Astrocyte of the cerebellum (primary cell): Measurements from ENCODE around the gene CNOT11.
"Not testable (repeated sequence)": the region's sequence is repeated elsewhere in the genome, so short reads cannot be mapped to it uniquely, and the experiment has no call there.

Experiments
- DNase-seq: peaks from one replicate; pipeline ENCODE4 v3.0.0-alpha.2; 2011; ENCODE audit warnings: low read depth
- H3K4me3 ChIP-seq: 2 replicates; pipeline ENCODE4 v1.5.1; 2011; ENCODE audit warnings: mild to moderate bottlenecking, low read depth, low read length, moderate library complexity
- in situ Hi-C: cut with HindIII; loops from 2 replicates; pipeline ENCODE4 v1.10.0; 2017; ENCODE audit warnings: low sequenced_read_pairs
- TF ChIP-seq, protein P1 (sequence below): IDR thresholded peaks from 2 replicates; pipeline ENCODE4 v1.5.1; 2012; ENCODE audit warnings: low read length, low read depth, moderate library complexity, mild to moderate bottlenecking; ENCODE audit errors: missing control alignments

Gene CNOT11

DNA sequence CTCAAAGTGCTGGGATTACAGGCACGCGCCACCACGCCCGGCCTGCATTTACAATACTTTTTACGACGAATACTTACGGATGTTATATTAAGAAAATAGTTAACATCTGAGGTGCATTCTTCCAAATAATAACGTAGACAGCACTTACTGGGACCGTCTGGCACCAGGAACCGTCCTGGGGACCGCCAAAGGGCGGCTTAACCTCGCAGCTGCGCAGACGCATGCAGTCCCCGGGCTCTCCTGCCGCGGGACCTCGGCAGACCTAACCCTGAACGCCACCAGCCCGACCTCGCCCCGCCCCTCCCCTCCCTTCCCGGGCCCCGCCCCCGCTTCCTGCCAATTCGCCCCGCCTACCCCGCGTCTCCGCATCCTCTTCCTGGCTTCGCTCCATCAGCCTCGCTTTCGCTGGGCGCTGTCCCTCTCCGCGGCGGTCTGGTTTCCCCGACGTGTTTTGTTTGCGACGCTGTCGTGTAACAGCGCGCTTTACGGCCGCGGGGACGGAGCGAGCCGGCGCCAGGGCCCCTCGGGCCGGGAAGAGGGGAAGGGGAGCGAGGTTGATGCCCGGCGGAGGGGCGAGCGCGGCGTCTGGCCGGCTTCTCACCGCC lies at the start of gene CNOT11:
CNOT11 (plus strand) TSS at position 479 of the 605 bp plus-strand sequence; CDS start at position 558, 79 bp downstream.
- in situ Hi-C loops = no loop called here
- TF ChIP-seq, protein P1, sequence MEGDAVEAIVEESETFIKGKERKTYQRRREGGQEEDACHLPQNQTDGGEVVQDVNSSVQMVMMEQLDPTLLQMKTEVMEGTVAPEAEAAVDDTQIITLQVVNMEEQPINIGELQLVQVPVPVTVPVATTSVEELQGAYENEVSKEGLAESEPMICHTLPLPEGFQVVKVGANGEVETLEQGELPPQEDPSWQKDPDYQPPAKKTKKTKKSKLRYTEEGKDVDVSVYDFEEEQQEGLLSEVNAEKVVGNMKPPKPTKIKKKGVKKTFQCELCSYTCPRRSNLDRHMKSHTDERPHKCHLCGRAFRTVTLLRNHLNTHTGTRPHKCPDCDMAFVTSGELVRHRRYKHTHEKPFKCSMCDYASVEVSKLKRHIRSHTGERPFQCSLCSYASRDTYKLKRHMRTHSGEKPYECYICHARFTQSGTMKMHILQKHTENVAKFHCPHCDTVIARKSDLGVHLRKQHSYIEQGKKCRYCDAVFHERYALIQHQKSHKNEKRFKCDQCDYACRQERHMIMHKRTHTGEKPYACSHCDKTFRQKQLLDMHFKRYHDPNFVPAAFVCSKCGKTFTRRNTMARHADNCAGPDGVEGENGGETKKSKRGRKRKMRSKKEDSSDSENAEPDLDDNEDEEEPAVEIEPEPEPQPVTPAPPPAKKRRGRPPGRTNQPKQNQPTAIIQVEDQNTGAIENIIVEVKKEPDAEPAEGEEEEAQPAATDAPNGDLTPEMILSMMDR = no peak
- peak within 1 kb of the TSS; percentile 95 for H3K4me3 ChIP-seq
- DNase-seq = peak; percentile 94

DNA sequence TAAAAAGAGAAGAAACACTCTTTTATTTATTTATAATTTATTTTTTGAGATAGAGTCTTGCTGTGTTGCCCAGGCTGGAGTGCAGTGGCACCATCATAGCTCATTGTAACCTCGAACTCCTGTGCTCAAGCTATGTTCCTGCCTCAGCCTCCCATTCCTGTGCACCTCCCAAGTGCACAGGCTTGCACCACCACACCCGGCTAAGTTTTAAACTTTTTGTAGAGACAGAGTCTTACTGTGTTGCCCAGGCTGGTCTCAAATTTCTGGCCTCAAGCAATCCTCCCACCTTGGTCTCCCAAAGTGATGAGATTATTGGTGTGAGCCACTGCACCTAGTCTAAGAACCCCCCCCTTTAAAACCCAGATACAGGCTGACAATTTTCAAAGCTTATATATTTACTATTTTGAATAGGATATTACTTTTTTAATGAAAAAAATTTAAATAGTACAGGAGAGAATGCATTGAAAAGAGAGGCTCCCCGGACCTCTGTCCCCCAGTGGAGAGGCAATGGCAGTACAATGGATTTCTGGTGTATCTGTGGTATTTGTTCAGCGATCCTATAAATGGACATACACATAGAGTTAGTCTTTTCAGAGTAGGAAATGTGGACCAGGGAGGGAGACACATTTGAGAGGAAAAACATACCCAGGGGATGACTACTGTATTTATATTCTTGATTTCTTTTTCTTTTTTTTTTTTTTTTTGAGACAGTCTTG lies 48.1 kb upstream of the CNOT11 start:
- TF ChIP-seq, protein P1 = peak; percentile 46
- in situ Hi-C loops = loop anchor here (5.0 kb wide), 1 partner anchor 192 kb away; no protein-coding TSS in a partner anchor
- no peak for DNase-seq
- H3K4me3 ChIP-seq = no peak overlapping the region

DNA sequence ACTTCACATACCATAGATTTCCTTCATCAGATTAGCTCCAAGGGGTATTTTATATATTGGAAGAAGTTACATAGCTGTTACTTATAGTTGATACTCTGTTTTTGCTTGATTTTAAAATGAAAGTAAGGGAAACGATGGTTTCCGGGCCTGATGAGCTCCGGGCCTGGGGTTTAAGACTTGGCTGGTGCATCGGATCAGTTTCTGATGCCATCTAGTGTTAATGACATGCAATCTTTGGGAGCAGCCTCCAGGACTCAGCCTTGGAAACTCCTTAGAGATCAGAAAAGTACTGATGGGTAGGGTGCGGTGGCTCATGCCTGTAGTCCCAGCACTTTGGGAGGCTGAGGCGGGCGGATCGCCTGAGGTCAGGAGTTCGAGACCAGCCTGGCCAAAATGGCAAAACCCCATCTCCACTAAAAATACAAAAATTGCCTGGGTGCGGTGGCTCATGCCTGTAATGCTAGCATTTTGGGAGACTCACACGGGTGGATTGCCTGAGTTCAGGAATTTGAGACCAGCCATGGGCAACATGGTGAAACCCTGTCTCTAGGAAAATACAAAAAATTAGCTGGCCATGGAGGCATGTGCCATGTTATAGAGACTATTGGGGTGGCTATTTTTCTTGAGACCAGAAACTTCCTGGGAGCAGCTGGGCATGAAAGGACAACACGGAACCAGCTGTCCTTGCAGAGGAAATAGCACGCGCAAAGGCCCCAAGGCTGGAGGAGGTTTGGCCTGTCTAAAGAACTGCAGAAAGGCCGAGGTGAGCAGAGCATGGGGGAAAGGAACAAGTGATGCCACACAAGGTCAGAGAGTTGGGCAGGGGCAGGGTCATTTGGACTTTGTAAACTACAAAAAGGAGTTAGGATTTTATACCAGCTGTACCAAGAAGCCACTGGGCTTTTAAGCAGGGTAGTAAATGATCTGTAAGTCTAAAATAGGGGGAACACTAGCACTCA lies 46.9 kb upstream of the CNOT11 start:
- no peak overlapping the region for H3K4me3 ChIP-seq
- in situ Hi-C loops = no loop called here
- TF ChIP-seq, protein P1 = peak; percentile 64
- peak; percentile 65 for DNase-seq

DNA sequence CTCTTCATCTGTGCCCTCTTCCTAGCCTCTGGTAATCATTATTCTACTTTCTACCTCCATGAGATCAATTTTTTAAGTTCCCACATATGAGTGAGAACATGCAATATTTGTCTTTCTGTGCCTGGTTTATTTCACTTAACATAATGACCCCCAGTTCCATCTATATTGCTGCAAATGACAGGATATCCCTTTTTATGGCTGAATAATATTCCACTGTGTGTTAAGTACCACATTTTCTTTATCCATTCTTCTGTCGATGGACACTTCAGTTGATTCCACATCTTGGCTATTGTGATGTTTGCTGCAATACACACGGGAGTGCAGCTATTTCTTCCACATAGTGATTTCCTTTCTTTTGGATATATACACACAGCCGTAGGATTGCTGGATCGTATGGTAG lies 43.9 kb upstream of the CNOT11 start:
- no peak for DNase-seq
- H3K4me3 ChIP-seq = no peak overlapping the region
- TF ChIP-seq, protein P1 = no peak
- in situ Hi-C loops = no loop called here

DNA sequence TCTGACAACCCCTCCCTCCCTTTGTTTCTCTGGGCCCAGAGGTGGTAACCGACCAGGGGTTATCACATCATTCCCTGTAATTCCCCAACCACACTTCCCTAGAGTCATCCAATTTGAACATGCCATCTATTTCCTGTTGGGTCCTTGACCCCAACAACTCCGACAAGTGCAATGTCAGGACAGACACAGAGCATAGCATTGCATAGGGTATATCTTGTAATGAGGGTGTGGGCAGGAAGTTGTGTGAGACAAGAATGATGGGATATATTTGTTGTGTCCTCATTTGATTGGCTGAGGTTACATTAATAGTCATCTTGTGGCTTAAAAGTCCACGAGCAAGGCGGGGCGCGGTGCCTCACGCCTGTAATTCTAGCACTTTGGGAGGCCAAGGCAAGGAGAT lies 33.4 kb upstream of the CNOT11 start:
- DNase-seq = no peak
- in situ Hi-C loops = no loop called here
- H3K4me3 ChIP-seq = no peak overlapping the region
- TF ChIP-seq, protein P1 = no peak

DNA sequence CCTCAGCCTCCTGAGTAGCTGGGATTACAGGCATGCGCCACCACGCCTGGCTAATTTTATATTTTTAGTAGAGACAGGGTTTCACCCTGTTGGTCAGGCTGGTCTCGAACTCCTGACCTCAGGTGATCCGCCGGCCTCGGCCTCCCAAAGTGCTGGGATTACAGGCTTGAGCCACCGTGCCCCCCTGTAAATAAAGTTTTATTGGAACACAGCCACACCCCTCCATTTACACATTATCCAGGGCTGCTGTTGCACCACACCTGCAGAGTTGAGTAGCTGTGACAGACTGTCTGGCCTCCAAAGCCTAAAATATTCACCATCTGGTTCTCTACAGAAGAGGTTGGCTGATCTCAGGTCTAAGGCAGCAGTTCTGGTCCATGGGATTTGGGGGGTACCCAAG lies 32.6 kb upstream of the CNOT11 start:
- in situ Hi-C loops, H3K4me3 ChIP-seq, DNase-seq: not testable (repeated sequence)

DNA sequence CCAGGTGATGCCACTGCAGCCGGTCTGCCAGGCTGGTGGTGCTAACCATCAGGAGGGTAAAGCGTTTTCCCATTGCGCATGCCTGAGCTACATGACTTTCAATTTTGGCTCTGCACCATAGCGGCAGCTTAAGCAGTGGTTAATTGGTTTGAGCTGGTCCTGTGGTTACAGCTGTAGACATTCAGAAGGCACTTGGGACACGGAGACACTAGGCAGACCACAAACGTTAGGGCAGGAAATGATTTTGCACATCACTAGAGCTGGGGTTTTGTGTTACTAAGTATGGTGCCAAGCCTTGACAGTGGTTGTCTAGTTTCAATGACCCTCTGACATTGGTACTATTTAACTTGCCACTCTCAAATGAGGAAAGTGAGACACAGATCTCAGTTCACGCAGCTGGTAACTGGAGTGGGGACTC lies 28.9 kb upstream of the CNOT11 start:
- in situ Hi-C loops = no loop called here
- no peak for DNase-seq
- TF ChIP-seq, protein P1 = no peak
- H3K4me3 ChIP-seq = no peak overlapping the region
